ENCODE results near the gene LSS. TPM values are rescaled to one million over a fixed set of nuclear protein-coding genes. Genes with fewer than 3 reads are reported as not detected.

LSS gene
- 100 to 1,000 TPM in 1 of 4 donors, 10 to 100 TPM in 3; 43.7 to 172 (median 66.5) TPM for total RNA-seq

DNA sequence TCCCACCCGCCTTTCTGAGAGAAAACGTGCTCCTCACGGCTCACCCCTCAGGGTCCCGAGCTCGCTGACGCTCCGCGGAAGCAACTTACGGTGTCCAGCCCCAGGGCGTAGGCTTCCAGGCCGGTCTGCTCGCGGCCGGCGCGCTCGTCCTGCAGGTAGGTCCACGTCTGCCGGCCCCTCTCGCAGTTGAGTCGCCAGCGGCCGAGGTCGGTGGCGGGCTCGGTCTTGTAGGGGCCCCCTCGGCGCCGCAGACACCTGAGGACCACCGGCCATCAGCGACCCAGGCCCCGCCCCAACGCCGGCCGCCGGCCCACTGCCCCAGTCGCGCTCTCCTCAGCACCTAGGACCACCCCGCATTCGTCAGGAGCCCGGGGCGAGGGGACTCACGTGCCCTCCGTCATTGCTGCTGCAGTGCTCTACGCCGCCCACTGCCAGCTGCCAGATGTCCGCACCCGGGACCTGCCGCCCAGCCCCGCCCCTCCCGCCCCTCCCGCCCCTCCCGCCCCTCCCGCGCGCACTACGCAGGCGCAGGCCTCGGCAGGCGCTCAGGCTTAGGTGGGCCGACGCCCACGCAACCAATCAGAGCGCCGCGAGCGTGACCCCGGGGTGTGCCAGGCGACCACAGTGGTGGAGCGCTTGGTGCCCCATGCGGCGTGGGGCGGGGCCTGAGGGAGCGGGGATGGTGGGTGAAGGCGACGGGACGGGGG, at the start of gene LSS:
TSS of gene LSS (minus strand) at position 430 of the 707 bp plus-strand sequence. CDS start at position 401, 29 bp downstream.
- Histone ChIP-seq H3K4me3 (peak within 1 kb of the TSS; percentile 72 to 93 (median 86)), H3K9me3 (no peaks in the 10 kb centered on the region), H3K27ac (peak within 1 kb of the TSS; percentile 77 to 89 (median 78)), H3K4me1 (peaks cover 0 to 24% (median 3%) of the 10 kb centered on the region in 4 donors), H3K27me3 (no peaks in the 10 kb centered on the region), H3K36me3 (peaks cover 0 to 14% (median 0%) of the 10 kb centered on the region in 3 donors)
- peak; percentile 99 for DNase-seq
- TF ChIP-seq, protein P1, sequence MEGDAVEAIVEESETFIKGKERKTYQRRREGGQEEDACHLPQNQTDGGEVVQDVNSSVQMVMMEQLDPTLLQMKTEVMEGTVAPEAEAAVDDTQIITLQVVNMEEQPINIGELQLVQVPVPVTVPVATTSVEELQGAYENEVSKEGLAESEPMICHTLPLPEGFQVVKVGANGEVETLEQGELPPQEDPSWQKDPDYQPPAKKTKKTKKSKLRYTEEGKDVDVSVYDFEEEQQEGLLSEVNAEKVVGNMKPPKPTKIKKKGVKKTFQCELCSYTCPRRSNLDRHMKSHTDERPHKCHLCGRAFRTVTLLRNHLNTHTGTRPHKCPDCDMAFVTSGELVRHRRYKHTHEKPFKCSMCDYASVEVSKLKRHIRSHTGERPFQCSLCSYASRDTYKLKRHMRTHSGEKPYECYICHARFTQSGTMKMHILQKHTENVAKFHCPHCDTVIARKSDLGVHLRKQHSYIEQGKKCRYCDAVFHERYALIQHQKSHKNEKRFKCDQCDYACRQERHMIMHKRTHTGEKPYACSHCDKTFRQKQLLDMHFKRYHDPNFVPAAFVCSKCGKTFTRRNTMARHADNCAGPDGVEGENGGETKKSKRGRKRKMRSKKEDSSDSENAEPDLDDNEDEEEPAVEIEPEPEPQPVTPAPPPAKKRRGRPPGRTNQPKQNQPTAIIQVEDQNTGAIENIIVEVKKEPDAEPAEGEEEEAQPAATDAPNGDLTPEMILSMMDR (IDR thresholded peaks at IDR 0.05): no peak
- TF ChIP-seq POLR2A (IDR thresholded peaks at IDR 0.05): peak in 1 of 2 donors; percentile 55

DNA sequence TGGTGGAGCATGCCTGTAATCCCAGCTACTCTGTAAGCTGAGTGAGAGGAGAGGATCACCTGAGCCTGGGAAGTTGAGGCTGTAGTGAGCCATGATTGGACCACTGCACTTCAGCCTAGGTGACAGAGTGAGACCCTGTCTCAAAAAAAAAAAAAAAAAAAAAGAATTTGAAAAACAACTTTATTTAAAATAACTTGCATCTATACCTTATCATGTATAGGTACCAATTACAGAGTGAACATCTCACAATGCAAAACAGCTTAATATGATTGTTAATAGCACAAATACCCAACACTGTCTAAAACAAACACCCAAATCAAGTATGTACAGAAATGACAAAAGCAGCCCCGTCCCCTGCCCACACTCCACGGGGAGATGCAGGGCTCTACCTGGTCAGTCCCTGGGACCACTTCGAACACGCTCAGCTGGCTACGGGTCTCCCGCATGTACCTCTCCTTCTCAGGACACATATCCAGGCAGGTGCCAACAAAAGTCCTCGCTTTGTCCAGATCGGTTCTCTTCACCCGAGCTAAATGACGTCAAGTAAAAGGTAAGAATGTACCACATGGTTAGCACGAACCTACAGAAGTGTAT, 46.3 kb upstream of the LSS start:
- Histone ChIP-seq H3K27ac (no peak overlapping the region), H3K4me3 (no peak overlapping the region), H3K36me3 (peaks cover 0 to 99% (median 0%) of the 10 kb centered on the region in 3 donors), H3K4me1 (no peaks in the 10 kb centered on the region), H3K27me3 (no peaks in the 10 kb centered on the region), H3K9me3 (no peaks in the 10 kb centered on the region)
- DNase-seq: no peak
- TF ChIP-seq, protein P1 (IDR thresholded peaks at IDR 0.05): no peak
- no peak for TF ChIP-seq POLR2A (IDR thresholded peaks at IDR 0.05)

DNA sequence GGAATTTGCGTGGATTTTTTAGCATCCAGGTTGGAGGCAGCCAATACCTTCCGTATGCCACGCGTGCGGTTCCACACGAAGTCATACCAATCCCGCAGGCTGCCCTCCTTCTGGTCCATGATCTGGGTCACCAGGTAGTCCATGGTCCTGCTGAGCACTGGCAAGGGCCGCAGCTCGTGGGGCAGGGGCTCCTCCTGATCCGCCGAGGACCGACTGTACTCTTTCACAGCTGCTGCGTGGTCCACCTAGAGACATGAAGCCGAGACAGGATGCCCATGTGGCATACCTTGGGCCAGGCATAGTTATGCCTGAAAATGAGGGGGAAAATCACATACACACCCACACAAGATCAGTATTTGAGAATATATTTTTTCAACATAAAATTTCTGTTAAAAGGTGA, 44.8 kb upstream of the LSS start:
- Histone ChIP-seq H3K9me3 (no peaks in the 10 kb centered on the region), H3K4me3 (no peak overlapping the region), H3K27me3 (no peaks in the 10 kb centered on the region), H3K4me1 (no peaks in the 10 kb centered on the region), H3K27ac (no peak overlapping the region), H3K36me3 (peaks cover 0 to 99% (median 0%) of the 10 kb centered on the region in 3 donors)
- TF ChIP-seq POLR2A (IDR thresholded peaks at IDR 0.05): no peak
- TF ChIP-seq, protein P1 (IDR thresholded peaks at IDR 0.05): no peak
- no peak for DNase-seq

DNA sequence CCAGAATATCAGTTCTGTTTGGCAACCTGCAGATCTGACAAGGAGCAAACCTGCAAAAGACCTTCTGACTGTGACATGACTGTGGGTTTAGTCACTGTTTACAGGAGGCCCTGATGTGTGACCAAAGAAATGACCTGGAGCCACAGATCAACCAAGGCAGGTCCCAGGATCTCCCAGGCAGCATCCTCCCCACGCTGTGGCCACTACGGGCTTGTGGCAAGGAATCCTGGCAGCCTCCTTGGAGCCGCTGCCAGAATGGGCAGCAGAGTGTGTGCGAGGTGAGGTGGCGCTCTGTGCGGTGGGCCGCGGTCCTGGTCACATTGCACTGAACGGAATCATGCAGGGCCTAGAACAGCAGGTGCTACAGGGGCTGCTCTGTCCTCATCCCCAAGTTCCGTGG, 40.9 kb upstream of the LSS start:
- no peaks in the 10 kb centered on the region for H3K9me3 ChIP-seq
- DNase-seq: no peak
- H3K4me3 ChIP-seq: no peak overlapping the region
- peaks cover 0 to 100% (median 0%) of the 10 kb centered on the region in 3 donors for H3K36me3 ChIP-seq
- H3K27ac ChIP-seq: no peak overlapping the region
- H3K27me3 ChIP-seq: no peaks in the 10 kb centered on the region
- H3K4me1 ChIP-seq: no peaks in the 10 kb centered on the region
- TF ChIP-seq POLR2A (IDR thresholded peaks at IDR 0.05): no peak
- TF ChIP-seq, protein P1 (IDR thresholded peaks at IDR 0.05): no peak

DNA sequence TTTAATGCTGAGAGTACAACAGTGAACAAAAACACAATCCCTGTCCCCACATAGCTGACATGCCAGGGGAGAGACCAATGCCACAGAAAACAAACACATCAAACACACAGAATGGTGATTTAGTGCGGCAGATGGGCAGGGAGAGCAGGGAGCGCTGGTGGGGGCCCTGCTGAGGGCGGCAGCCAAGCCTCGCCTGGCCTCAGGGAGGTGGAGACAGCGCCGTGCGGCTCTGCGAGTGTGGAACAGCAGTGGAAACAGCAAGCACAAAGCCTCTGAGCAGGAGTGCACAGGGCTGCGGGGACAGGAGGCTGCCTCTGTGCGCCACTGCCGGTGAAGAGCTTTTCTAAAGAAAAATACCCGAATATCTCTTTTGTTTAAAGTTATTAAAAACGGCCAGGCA, 39.8 kb upstream of the LSS start:
- no peak for TF ChIP-seq POLR2A (IDR thresholded peaks at IDR 0.05)
- TF ChIP-seq, protein P1 (IDR thresholded peaks at IDR 0.05): no peak
- Histone ChIP-seq H3K27me3 (no peaks in the 10 kb centered on the region), H3K27ac (no peak overlapping the region), H3K36me3 (peaks cover 0 to 100% (median 0%) of the 10 kb centered on the region in 3 donors), H3K4me1 (no peaks in the 10 kb centered on the region), H3K4me3 (no peak overlapping the region), H3K9me3 (no peaks in the 10 kb centered on the region)
- no peak for DNase-seq

Measured in Peyer's patch (tissue), 4 donors.